GM10248 (cell line): ENCODE results near the gene TMEM156.
"Not testable (repeated sequence)": the region's sequence is repeated elsewhere in the genome, so short reads cannot be mapped to it uniquely, and the experiment has no call there.

ENCODE experiments used
- CTCF ChIA-PET: fragments of 300-600 bp; sonication (Branson Sonifier 250); formaldehyde crosslinking; extraction: SDS; loops from one replicate; lab custom pipeline; 2021; ENCODE audit warnings: antibody characterized with exemption; lab: Yijun Ruan, JAX
- POLR2A ChIA-PET: fragments of 350-650 bp; sonication (Branson Sonifier 250); formaldehyde crosslinking; extraction: SDS; loops from one replicate; lab custom pipeline; 2020; ENCODE audit warnings: antibody characterized with exemption; lab: Yijun Ruan, JAX
- DNase-seq: peaks from one replicate; pipeline ENCODE4 v3.0.0; 2012; ENCODE audit errors: extremely low spot score
- TF ChIP-seq, protein P1 (sequence below): IDR thresholded peaks from 2 replicates; pipeline ENCODE4 v1.5.1; 2012; ENCODE audit warnings: mild to moderate bottlenecking, low read depth; ENCODE audit errors: extremely low read depth, missing control alignments, control extremely low read depth

Gene TMEM156

DNA sequence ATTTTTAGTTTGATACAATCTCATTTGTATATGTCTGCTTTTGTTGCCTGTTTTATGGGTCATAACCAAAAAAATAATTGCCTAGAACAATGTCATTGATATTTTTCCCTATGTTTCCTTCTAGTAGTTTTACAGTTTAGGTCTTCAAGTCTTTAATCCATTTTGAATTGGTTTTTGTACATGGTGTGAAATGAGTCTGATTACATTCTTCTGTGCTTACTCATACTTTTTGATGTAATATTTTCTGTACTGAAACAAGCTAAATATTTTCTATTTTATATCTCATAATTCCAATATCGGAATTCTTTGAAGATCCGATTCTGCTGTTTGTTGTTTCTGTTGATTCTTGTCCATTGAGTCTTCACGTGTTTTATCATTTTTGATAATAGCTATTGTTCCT is 10.6 kb downstream of the TMEM156 start:
- TF ChIP-seq, protein P1, sequence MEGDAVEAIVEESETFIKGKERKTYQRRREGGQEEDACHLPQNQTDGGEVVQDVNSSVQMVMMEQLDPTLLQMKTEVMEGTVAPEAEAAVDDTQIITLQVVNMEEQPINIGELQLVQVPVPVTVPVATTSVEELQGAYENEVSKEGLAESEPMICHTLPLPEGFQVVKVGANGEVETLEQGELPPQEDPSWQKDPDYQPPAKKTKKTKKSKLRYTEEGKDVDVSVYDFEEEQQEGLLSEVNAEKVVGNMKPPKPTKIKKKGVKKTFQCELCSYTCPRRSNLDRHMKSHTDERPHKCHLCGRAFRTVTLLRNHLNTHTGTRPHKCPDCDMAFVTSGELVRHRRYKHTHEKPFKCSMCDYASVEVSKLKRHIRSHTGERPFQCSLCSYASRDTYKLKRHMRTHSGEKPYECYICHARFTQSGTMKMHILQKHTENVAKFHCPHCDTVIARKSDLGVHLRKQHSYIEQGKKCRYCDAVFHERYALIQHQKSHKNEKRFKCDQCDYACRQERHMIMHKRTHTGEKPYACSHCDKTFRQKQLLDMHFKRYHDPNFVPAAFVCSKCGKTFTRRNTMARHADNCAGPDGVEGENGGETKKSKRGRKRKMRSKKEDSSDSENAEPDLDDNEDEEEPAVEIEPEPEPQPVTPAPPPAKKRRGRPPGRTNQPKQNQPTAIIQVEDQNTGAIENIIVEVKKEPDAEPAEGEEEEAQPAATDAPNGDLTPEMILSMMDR: no peak
- ChIA-PET POLR2A (interaction anchor here (0.6 kb wide), 1 partner anchor 145 kb away, joined by 3 read pairs; no protein-coding TSS in a partner anchor), CTCF (interaction anchor here (0.9 kb wide), 1 partner anchor 9 kb away, joined by 3 read pairs; no protein-coding TSS in a partner anchor)
- no peak for DNase-seq

GRCh38 chr4:39020130-39020529 is 12.1 kb downstream of the TMEM156 start:
- DNase-seq: no peak
- ChIA-PET POLR2A (no interaction called here), CTCF (no interaction called here)
- TF ChIP-seq, protein P1: no peak

- CTCF ChIA-PET: interaction anchor here (1.0 to 1.4 kb wide), 4 partner anchors 11 to 47 kb away, joined by 3 to 4 read pairs (median 4); no protein-coding TSS in a partner anchor
- POLR2A ChIA-PET: no interaction called here
- TF ChIP-seq, protein P1: no peak
- no peak for DNase-seq
Observed at GRCh38 chr4:39014028-39014427, 18.2 kb downstream of the TMEM156 start.

DNA sequence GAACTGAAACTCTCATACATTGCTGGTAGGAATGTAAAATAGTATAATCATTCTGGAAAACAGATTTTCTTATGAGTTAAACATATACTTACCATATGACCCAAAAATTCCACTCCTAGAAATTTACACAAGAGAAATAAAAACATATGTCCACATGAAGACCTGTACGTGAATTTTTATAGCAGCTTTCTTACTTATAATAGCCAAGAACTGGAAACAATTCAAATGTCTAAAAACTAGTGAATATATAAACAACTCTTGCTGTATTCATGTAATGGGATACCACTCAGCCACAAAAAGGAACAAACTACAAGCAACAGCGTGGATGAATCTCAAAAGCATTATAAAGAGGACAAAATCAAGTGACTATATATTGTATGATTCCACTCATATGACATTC is 27.5 kb downstream of the TMEM156 start:
- no peak for DNase-seq
- POLR2A ChIA-PET: no interaction called here
- TF ChIP-seq, protein P1: no peak
- CTCF ChIA-PET: no interaction called here

DNA sequence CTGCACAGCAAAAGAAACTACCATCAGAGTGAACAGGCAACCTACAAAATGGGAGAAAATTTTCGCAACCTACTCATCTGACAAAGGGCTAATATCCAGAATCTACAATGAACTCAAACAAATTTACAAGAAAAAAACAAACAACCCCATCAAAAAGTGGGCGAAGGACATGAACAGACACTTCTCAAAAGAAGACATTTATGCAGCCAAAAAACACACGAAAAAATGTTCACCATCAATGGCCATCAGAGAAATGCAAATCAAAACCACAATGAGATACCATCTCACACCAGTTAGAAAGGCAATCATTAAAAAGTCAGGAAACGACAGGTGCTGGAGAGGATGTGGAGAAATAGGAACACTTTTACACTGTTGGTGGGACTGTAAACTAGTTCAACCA is 30.2 kb downstream of the TMEM156 start:
- CTCF ChIA-PET, POLR2A ChIA-PET, DNase-seq: not testable (repeated sequence)

- ChIA-PET CTCF (no interaction called here), POLR2A (no interaction called here)
- no peak for DNase-seq
- TF ChIP-seq, protein P1: no peak
Observed at GRCh38 chr4:38995660-38996005, 36.6 kb downstream of the TMEM156 start.

DNA sequence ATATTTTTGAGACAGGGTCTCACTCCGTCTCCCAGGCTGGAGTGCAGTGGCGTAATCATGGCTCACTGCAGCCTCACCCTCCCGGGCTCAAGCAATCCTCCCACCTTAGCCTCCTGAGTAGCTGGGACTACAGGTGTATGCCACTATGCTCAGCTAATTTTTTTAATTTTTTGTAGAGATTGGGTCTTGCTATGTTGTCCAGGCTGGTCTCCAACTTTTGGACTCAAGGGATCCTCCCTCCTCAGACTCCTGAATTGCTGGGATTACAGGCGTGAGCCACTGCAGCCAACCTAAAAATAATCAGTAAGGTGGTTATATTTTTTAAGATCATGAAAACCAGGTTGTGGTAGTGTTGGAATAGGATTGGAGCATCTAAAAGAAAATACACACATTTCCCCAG is 38.1 kb downstream of the TMEM156 start:
- no peak for DNase-seq
- ChIA-PET POLR2A (no interaction called here), CTCF (interaction anchor here (1.0 to 1.6 kb wide), 2 partner anchors 16 to 35 kb away, joined by 3 read pairs; no protein-coding TSS in a partner anchor)
- TF ChIP-seq, protein P1: no peak
